SH-SY5Y (cell line): ENCODE data around the gene DUSP6.

Experiments used
- GATA2 ChIP-seq: IDR thresholded peaks from 2 replicates; pipeline ENCODE4 v1.6.1; 2011; ENCODE audit warnings: mild to moderate bottlenecking, low read depth, low read length
- GATA3 ChIP-seq: IDR thresholded peaks from 2 replicates; pipeline ENCODE4 v1.6.1; 2011; ENCODE audit warnings: low read depth, mild to moderate bottlenecking, low read length, moderate library complexity

GRCh38 chr12:89344043-89344861, 8.0 kb downstream of the DUSP6 start:
- TF ChIP-seq GATA3 (no peak), GATA2 (no peak)
